ENCODE data around the gene DDX41. TPM values are rescaled to one million over a fixed set of nuclear protein-coding genes. Genes with fewer than 3 reads are reported as not detected.

DDX41 gene
- total RNA-seq, 1 experiment from 2014 or later = 318 TPM

DNA sequence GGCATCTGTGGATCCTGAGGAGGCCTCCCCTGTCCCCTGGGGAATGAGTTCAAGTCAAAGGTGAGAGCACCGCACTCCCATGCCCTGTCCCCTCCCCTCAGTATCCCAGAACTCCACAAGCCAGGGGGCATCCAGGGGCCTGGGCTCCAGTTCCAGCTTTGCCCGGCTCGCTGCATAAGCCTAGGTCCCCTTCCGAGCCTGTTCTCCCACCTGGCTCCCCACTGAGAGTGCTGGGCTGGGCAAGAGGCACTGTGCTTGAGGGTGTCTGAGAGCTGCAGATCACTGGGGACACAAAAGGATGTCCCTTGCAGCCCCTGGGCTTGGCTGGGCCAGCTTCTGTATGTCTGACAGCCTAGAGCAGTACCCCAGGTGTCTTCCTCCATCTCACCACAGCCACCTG is 11.7 kb downstream of the DDX41 start:
- no peaks in the 10 kb centered on the region for H4K20me1 ChIP-seq (ENCODE audit: low read length)
- no peaks in the 10 kb centered on the region; the same call in 1 of the 2 replicates for H3K36me3 ChIP-seq (ENCODE audit: low read depth, low read length)
- no peaks in the 10 kb centered on the region for H3K4me1 ChIP-seq (ENCODE audit: insufficient read depth, low read length)
- H3K9me2 ChIP-seq (replicated peaks; ENCODE audit: low read length) = no peaks in the 10 kb centered on the region
- H3K27me3 ChIP-seq (ENCODE audit: low read length) = no peaks in the 10 kb centered on the region
- ChIA-PET POLR2A (ENCODE audit: unreplicated experiment) (no interaction called here), CTCF (no interaction called here)
- no peak overlapping the region for H3K4me3 ChIP-seq (ENCODE audit: low read length)
- TF ChIP-seq EZH2 (IDR thresholded peaks at IDR 0.05; ENCODE audit: low read length, unreplicated experiment) = no peak
- TF ChIP-seq EZH2phosphoT487 (IDR thresholded peaks at IDR 0.05; ENCODE audit: borderline replicate concordance, low read length) = no peak
- intact Hi-C loops (cut with micrococcal nuclease) = no loop called here
- no TSS peak for BruUV-seq (replicated peaks)
- no peak overlapping the region for H3K4me2 ChIP-seq (ENCODE audit: low read length)
- ATAC-seq (no peak), DNase-seq (no peak)
- no peaks in the 10 kb centered on the region for H3F3A ChIP-seq (ENCODE audit: low read length, unreplicated experiment)
- H3K9ac ChIP-seq (ENCODE audit: low read length) = no peak overlapping the region
- no peak overlapping the region for H3K27ac ChIP-seq (ENCODE audit: low read length)
- no peaks in the 10 kb centered on the region for H3K9me3 ChIP-seq (ENCODE audit: low read length)
- H2AFZ ChIP-seq (ENCODE audit: low read length) = no peak overlapping the region
- H3K79me2 ChIP-seq (ENCODE audit: low read length) = no peaks in the 10 kb centered on the region

DNA sequence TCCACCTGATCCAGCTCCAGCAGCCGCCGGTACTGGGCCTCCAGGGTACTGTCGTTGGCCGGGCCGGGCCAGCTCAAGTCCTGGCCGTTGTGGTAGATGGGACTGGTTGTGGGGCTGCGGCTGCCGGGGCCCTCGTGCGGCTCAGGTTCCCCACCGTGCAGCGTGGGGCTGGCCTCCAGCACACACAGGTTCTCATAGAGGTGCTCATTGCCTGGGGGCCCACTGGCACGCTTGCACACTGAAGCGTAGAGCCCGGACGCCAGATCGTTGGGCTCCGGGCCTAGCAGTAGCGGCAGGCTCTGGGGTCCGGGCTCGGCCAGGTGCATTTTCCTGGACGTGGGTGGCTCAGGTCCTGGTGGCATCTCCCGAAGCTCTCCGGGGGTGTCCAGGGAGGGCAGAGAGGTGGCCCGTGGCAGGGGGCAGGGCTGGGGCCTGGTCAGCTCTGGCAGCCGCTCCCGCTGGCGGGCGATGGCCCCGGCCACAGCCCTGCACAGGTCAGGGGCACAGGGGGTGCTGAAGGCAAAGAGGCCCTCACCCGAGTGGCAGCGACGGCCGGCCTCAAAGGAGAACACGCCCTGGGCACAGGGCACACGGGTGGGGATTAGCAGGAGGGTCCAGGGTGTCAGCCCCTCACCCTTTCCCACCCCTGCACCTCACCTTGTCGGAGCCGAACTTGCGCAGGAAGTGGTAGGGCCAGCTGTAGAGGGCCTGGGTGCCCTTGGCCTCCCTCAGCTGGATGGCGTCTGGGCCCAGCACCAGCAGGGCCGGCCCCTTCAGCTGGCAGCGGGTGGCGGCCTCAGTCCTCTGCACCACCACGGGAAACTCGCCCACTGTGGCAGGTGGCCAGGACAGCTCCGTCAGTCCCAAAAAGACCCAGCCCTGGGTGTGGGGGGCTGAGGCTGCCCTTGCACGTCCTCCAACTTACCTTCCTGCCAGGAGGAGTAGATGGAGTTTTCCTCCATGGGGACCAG is 12.4 kb downstream of the DDX41 start:
- Histone ChIP-seq H3K4me1 (ENCODE audit: insufficient read depth, low read length) (no peaks in the 10 kb centered on the region), H3K27me3 (ENCODE audit: low read length) (no peaks in the 10 kb centered on the region), H3K9me2 (replicated peaks; ENCODE audit: low read length) (no peaks in the 10 kb centered on the region), H4K20me1 (ENCODE audit: low read length) (no peaks in the 10 kb centered on the region), H3K79me2 (ENCODE audit: low read length) (no peaks in the 10 kb centered on the region), H3K4me3 (ENCODE audit: low read length) (no peak overlapping the region), H3K4me2 (ENCODE audit: low read length) (no peak overlapping the region), H3F3A (ENCODE audit: low read length, unreplicated experiment) (no peaks in the 10 kb centered on the region), H3K27ac (ENCODE audit: low read length) (no peak overlapping the region), H3K36me3 (ENCODE audit: low read depth, low read length) (no peaks in the 10 kb centered on the region), H3K9ac (ENCODE audit: low read length) (no peak overlapping the region), H2AFZ (ENCODE audit: low read length) (no peak overlapping the region), H3K9me3 (ENCODE audit: low read length) (no peaks in the 10 kb centered on the region)
- TF ChIP-seq EZH2 (IDR thresholded peaks at IDR 0.05; ENCODE audit: low read length, unreplicated experiment) (no peak), EZH2phosphoT487 (IDR thresholded peaks at IDR 0.05; ENCODE audit: borderline replicate concordance, low read length) (no peak)
- TF ChIP-seq, protein P1, sequence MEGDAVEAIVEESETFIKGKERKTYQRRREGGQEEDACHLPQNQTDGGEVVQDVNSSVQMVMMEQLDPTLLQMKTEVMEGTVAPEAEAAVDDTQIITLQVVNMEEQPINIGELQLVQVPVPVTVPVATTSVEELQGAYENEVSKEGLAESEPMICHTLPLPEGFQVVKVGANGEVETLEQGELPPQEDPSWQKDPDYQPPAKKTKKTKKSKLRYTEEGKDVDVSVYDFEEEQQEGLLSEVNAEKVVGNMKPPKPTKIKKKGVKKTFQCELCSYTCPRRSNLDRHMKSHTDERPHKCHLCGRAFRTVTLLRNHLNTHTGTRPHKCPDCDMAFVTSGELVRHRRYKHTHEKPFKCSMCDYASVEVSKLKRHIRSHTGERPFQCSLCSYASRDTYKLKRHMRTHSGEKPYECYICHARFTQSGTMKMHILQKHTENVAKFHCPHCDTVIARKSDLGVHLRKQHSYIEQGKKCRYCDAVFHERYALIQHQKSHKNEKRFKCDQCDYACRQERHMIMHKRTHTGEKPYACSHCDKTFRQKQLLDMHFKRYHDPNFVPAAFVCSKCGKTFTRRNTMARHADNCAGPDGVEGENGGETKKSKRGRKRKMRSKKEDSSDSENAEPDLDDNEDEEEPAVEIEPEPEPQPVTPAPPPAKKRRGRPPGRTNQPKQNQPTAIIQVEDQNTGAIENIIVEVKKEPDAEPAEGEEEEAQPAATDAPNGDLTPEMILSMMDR (conservative IDR thresholded peaks at IDR 0.05; ENCODE audit: low read depth, low read length) = no peak
- ATAC-seq = no peak
- no TSS peak for BruUV-seq (replicated peaks)
- POLR2A ChIA-PET (ENCODE audit: unreplicated experiment) = no interaction called here
- CTCF ChIA-PET = no interaction called here
- DNase-seq = no peak
- intact Hi-C loops (cut with micrococcal nuclease) = loop anchor here (5.0 kb wide), 1 partner anchor 392 kb away; no protein-coding TSS in a partner anchor

DNA sequence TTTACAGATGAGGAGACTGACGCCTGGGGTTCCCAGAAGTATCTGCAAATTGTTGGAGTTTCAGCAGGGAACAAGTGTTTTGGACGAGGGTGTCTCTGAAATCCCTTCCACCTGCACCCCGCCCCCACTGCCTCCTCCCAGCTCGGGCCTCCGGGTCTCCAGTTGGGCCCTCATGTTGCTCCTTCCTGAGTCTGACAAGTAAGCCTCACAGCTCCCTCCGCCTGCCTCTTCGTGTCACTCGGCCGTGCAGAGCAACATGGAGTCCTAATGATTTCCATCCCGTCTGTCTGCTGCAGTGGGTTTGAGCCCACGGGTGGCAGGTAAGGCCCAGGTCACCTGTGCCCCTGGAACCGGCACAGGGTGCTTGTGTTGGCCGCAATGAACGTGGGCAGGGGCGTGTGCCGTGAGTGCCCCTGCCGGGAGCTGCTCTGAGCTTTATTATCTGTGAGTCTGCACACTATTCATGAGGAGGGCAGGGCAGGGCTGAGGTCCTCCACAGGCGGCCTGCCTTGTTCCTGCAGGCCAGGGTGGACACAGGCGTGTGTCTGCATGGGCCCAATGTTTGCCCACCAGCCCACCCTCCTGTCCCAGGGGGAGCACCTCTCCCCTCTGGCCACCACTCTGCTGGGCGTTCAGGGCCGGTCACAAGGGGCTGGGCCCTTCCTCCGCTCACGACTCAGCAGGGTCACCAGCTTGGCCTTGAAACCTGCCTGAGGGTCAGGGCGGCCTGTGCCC is 13.2 kb downstream of the DDX41 start:
- no peaks in the 10 kb centered on the region for H4K20me1 ChIP-seq (ENCODE audit: low read length)
- no peaks in the 10 kb centered on the region for H3K27me3 ChIP-seq (ENCODE audit: low read length)
- no peak for ATAC-seq
- no peaks in the 10 kb centered on the region for H3F3A ChIP-seq (ENCODE audit: low read length, unreplicated experiment)
- H3K36me3 ChIP-seq (ENCODE audit: low read depth, low read length) = no peaks in the 10 kb centered on the region
- H3K4me1 ChIP-seq (ENCODE audit: insufficient read depth, low read length) = no peaks in the 10 kb centered on the region
- no TSS peak for BruUV-seq (replicated peaks)
- H3K9me3 ChIP-seq (ENCODE audit: low read length) = no peaks in the 10 kb centered on the region
- intact Hi-C loops (cut with micrococcal nuclease) = loop anchor here (5.0 kb wide), 1 partner anchor 391 kb away; no protein-coding TSS in a partner anchor
- ChIA-PET CTCF (no interaction called here), POLR2A (ENCODE audit: unreplicated experiment) (no interaction called here)
- no peak overlapping the region for H3K27ac ChIP-seq (ENCODE audit: low read length)
- H3K4me3 ChIP-seq (ENCODE audit: low read length) = no peak overlapping the region
- DNase-seq = no peak
- TF ChIP-seq EZH2phosphoT487 (IDR thresholded peaks at IDR 0.05; ENCODE audit: borderline replicate concordance, low read length) (no peak), EZH2 (IDR thresholded peaks at IDR 0.05; ENCODE audit: low read length, unreplicated experiment) (no peak)
- TF ChIP-seq, protein P1 (conservative IDR thresholded peaks at IDR 0.05; ENCODE audit: low read depth, low read length) = no peak
- no peaks in the 10 kb centered on the region for H3K9me2 ChIP-seq (replicated peaks; ENCODE audit: low read length)
- no peak overlapping the region for H3K4me2 ChIP-seq (ENCODE audit: low read length)
- H3K79me2 ChIP-seq (ENCODE audit: low read length) = no peaks in the 10 kb centered on the region
- no peak overlapping the region for H2AFZ ChIP-seq (ENCODE audit: low read length)
- no peak overlapping the region for H3K9ac ChIP-seq (ENCODE audit: low read length)
